Neural progenitor cell (in vitro differentiated cells): ENCODE results near the gene KY.

Experiments
- EZH2 ChIP-seq: fragments of 200-600 bp; sonication (generic); IDR thresholded peaks from 2 replicates; pipeline ENCODE4 v1.6.1; 2017; ENCODE audit warnings: antibody characterized with exemption, mild to moderate bottlenecking, moderate library complexity
- TF ChIP-seq, protein P1 (sequence below): fragments of 200-600 bp; sonication (generic); IDR thresholded peaks from 2 replicates; pipeline ENCODE4 v1.5.1; 2017; ENCODE audit warnings: antibody characterized with exemption, mild to moderate bottlenecking

- TF ChIP-seq, protein P1, sequence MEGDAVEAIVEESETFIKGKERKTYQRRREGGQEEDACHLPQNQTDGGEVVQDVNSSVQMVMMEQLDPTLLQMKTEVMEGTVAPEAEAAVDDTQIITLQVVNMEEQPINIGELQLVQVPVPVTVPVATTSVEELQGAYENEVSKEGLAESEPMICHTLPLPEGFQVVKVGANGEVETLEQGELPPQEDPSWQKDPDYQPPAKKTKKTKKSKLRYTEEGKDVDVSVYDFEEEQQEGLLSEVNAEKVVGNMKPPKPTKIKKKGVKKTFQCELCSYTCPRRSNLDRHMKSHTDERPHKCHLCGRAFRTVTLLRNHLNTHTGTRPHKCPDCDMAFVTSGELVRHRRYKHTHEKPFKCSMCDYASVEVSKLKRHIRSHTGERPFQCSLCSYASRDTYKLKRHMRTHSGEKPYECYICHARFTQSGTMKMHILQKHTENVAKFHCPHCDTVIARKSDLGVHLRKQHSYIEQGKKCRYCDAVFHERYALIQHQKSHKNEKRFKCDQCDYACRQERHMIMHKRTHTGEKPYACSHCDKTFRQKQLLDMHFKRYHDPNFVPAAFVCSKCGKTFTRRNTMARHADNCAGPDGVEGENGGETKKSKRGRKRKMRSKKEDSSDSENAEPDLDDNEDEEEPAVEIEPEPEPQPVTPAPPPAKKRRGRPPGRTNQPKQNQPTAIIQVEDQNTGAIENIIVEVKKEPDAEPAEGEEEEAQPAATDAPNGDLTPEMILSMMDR: no peak
- TF ChIP-seq EZH2: no peak
Observed at GRCh38 chr3:134699141-134699711, 48.4 kb upstream of the KY start.
